GM23338 (cell line): Measurements from ENCODE around the gene BLVRA. TPM values are rescaled to one million over a fixed set of nuclear protein-coding genes. Genes with fewer than 3 reads are reported as not detected.

Experiments used
- ATAC-seq: fragments of 200-7000 bp; cut with Tn5 transposase; 3 replicates; pipeline ENCODE4 v1.9.1; 2020
- DNase-seq: peaks from one replicate; pipeline ENCODE4 v3.0.0-alpha.2; 2015; ENCODE audit warnings: low spot score
- H2AFZ ChIP-seq: fragments of 200-600 bp; sonication (generic); 2 replicates; pipeline ENCODE4 v1.8.0; 2016; ENCODE audit warnings: antibody characterized with exemption, mild to moderate bottlenecking, moderate library complexity
- H3F3A ChIP-seq: fragments of 200-600 bp; sonication (generic); replicated peaks from 2 replicates; pipeline ENCODE4 v1.8.0; 2017; ENCODE audit warnings: antibody characterized with exemption, mixed run types, low read depth
- H3K27ac ChIP-seq: fragments of 200-600 bp; sonication (generic); 2 replicates; pipeline ENCODE4 v1.6.1; 2016; ENCODE audit warnings: low read depth
- H3K27me3 ChIP-seq: fragments of 200-600 bp; sonication (generic); 2 replicates; pipeline ENCODE4 v1.8.0; 2016; ENCODE audit warnings: mild to moderate bottlenecking, mixed run types, moderate library complexity; ENCODE audit not compliant: insufficient read depth
- H3K36me3 ChIP-seq: fragments of 200-600 bp; sonication (generic); 2 replicates; pipeline ENCODE4 v1.8.0; 2016; ENCODE audit warnings: mild to moderate bottlenecking; ENCODE audit not compliant: insufficient read depth
- H3K4me1 ChIP-seq: fragments of 200-600 bp; sonication (generic); 2 replicates; pipeline ENCODE4 v1.8.0; 2016; ENCODE audit warnings: mild to moderate bottlenecking, moderate library complexity; ENCODE audit not compliant: insufficient read depth
- H3K4me2 ChIP-seq: fragments of 200-600 bp; sonication (generic); 2 replicates; pipeline ENCODE4 v1.7.1; 2017; ENCODE audit warnings: mixed run types
- H3K4me3 ChIP-seq: fragments of 200-600 bp; sonication (generic); 2 replicates; pipeline ENCODE4 v1.6.1; 2016; ENCODE audit warnings: mixed run types
- H3K79me2 ChIP-seq: fragments of 200-600 bp; sonication (generic); replicated peaks from 2 replicates; pipeline ENCODE4 v1.8.0; 2017; ENCODE audit warnings: mild to moderate bottlenecking; ENCODE audit not compliant: insufficient read depth
- H3K9me2 ChIP-seq: fragments of 200-600 bp; sonication (generic); 2 replicates; pipeline ENCODE4 v1.8.0; 2017; ENCODE audit not compliant: insufficient read depth
- H4K20me1 ChIP-seq: fragments of 200-600 bp; sonication (generic); replicated peaks from 2 replicates; pipeline ENCODE4 v1.8.0; 2017; ENCODE audit warnings: mild to moderate bottlenecking; ENCODE audit not compliant: insufficient read depth
- H3K27ac Mint-ChIP-seq: 2 replicates; pipeline ENCODE4 v1.8.0; 2020; ENCODE audit warnings: inconsistent platforms, mild to moderate bottlenecking, moderate library complexity, mixed read lengths
- H3K27me3 Mint-ChIP-seq: 3 replicates; pipeline ENCODE4 v1.8.0; 2022; ENCODE audit warnings: low read depth, mild to moderate bottlenecking, moderate library complexity, mixed read lengths, inconsistent platforms; ENCODE audit not compliant: insufficient read depth, poor library complexity
- H3K36me3 Mint-ChIP-seq: 3 replicates; pipeline ENCODE4 v1.8.0; 2021; ENCODE audit warnings: low read depth, mild to moderate bottlenecking, inconsistent platforms, moderate library complexity, mixed read lengths
- H3K4me1 Mint-ChIP-seq: 3 replicates; pipeline ENCODE4 v1.8.0; 2020; ENCODE audit warnings: mild to moderate bottlenecking, inconsistent platforms, mixed read lengths
- H3K4me3 Mint-ChIP-seq: 3 replicates; pipeline ENCODE4 v1.8.0; 2021; ENCODE audit warnings: moderate library complexity, mild to moderate bottlenecking, inconsistent platforms, mixed read lengths
- H3K9me3 Mint-ChIP-seq: 3 replicates; pipeline ENCODE4 v1.8.0; 2020; ENCODE audit warnings: moderate library complexity, mild to moderate bottlenecking, inconsistent platforms, mixed read lengths
- JUNB ChIP-seq: IDR thresholded peaks from one replicate; pipeline ENCODE4 v1.6.1; 2016; ENCODE audit warnings: antibody characterized with exemption; ENCODE audit not compliant: unreplicated experiment
- NANOG ChIP-seq: IDR thresholded peaks from 2 replicates; pipeline ENCODE4 v1.6.1; 2016; ENCODE audit warnings: antibody characterized with exemption, borderline replicate concordance
- POLR2AphosphoS5 ChIP-seq: IDR thresholded peaks from 2 replicates; pipeline ENCODE4 v1.6.1; 2016; ENCODE audit warnings: antibody characterized with exemption, low read depth
- ZNF331 ChIP-seq: fragments of 250-450 bp; sonication (Bioruptor Pico); IDR thresholded peaks from 2 replicates; pipeline ENCODE4 v1.5.0; 2020; ENCODE audit warnings: low read depth, mild to moderate bottlenecking, moderate library complexity
- ZNF462 ChIP-seq: fragments of 250-450 bp; sonication (Bioruptor Pico); IDR thresholded peaks from 2 replicates; pipeline ENCODE4 v1.5.0; 2020; ENCODE audit warnings: mild to moderate bottlenecking, moderate library complexity
- polyA plus RNA-seq: library from polyadenylated mRNA; unstranded; fragments of >200 nt; fragmentation: Nextera tagmentation; extraction: Ambion mirVana; gene quantifications from 2 replicates; pipeline ENCODE4 v1.2.1, GENCODE V29; 2016
- total RNA-seq: library from RNA; depleted of rRNA; stranded (reverse); fragments of >200 nt; shearing (Covaris generic); gene quantifications from 2 replicates; pipeline ENCODE4 v1.2.3, GENCODE V29; 2014
- TF ChIP-seq, protein P1 (sequence below): IDR thresholded peaks from one replicate; pipeline ENCODE4 v1.6.1; 2018; ENCODE audit warnings: antibody characterized with exemption; ENCODE audit not compliant: unreplicated experiment
- TF ChIP-seq, protein P2 (sequence below), 2 experiments: fragments of 200-600 bp in 1 of 2; sonication (generic) in 1 of 2; conservative IDR thresholded peaks; 2 replicates each; pipeline versions ENCODE4 v1.5.1 to v1.6.1; 2016 to 2017; ENCODE audit warnings: antibody characterized with exemption in 2 of 2, low read depth in 2 of 2, mild to moderate bottlenecking in 2 of 2, moderate library complexity in 1 of 2

Gene BLVRA
- total and polyA plus RNA-seq, 2 experiments from 2014 or later = 17.0 to 46.5 TPM

GRCh38 chr7:43756368-43757072, 2.0 kb upstream of the BLVRA start:
- no peak overlapping the region for H2AFZ ChIP-seq

GRCh38 chr7:43757073-43757720, 1.3 kb upstream of the BLVRA start:
- peaks cover 4% of the 10 kb centered on the region; the same call in 1 of the 2 replicates for H3K9me2 ChIP-seq
- H4K20me1 ChIP-seq = no peaks in the 10 kb centered on the region
- H3K36me3 ChIP-seq = no peaks in the 10 kb centered on the region
- no peak overlapping the region for H3K27ac ChIP-seq
- H3K4me3 ChIP-seq = peak overlapping the region; percentile 82
- H3K4me2 ChIP-seq = peak overlapping the region; percentile 96
- Mint-ChIP-seq H3K27ac (no peak overlapping the region), H3K36me3 (no peaks in the 10 kb centered on the region), H3K4me3 (peak overlapping the region; percentile 80), H3K9me3 (no peaks in the 10 kb centered on the region), H3K27me3 (peaks cover 22% of the 10 kb centered on the region), H3K4me1 (peaks cover 16% of the 10 kb centered on the region)
- peak overlapping the region; percentile 99; the same call in 1 of the 2 replicates for H2AFZ ChIP-seq
- ATAC-seq (no peak), DNase-seq (no peak)
- peaks cover 35% of the 10 kb centered on the region for H3K27me3 ChIP-seq
- 0 out of 2 replicates have a peak, but pooled peaks cover 6% of the 10 kb centered on the region for H3F3A ChIP-seq
- H3K79me2 ChIP-seq = no peaks in the 10 kb centered on the region
- peaks cover 3% of the 10 kb centered on the region; the same call in 1 of the 2 replicates for H3K4me1 ChIP-seq
- TF ChIP-seq ZNF331 (CRISPR knock-in tag) (no peak), ZNF462 (no peak), POLR2AphosphoS5 (no peak), JUNB (no peak)
- TF ChIP-seq, protein P1, sequence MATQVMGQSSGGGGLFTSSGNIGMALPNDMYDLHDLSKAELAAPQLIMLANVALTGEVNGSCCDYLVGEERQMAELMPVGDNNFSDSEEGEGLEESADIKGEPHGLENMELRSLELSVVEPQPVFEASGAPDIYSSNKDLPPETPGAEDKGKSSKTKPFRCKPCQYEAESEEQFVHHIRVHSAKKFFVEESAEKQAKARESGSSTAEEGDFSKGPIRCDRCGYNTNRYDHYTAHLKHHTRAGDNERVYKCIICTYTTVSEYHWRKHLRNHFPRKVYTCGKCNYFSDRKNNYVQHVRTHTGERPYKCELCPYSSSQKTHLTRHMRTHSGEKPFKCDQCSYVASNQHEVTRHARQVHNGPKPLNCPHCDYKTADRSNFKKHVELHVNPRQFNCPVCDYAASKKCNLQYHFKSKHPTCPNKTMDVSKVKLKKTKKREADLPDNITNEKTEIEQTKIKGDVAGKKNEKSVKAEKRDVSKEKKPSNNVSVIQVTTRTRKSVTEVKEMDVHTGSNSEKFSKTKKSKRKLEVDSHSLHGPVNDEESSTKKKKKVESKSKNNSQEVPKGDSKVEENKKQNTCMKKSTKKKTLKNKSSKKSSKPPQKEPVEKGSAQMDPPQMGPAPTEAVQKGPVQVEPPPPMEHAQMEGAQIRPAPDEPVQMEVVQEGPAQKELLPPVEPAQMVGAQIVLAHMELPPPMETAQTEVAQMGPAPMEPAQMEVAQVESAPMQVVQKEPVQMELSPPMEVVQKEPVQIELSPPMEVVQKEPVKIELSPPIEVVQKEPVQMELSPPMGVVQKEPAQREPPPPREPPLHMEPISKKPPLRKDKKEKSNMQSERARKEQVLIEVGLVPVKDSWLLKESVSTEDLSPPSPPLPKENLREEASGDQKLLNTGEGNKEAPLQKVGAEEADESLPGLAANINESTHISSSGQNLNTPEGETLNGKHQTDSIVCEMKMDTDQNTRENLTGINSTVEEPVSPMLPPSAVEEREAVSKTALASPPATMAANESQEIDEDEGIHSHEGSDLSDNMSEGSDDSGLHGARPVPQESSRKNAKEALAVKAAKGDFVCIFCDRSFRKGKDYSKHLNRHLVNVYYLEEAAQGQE = no peak

More at GRCh38 chr7:43756368-43757072, 2.0 kb upstream of the BLVRA start:
- DNase-seq (no peak), ATAC-seq (no peak)
- no peaks in the 10 kb centered on the region for H4K20me1 ChIP-seq
- H3K4me3 ChIP-seq = no peak overlapping the region
- peaks cover 3% of the 10 kb centered on the region; the same call in 1 of the 2 replicates for H3K4me1 ChIP-seq
- Mint-ChIP-seq H3K4me1 (peaks cover 16% of the 10 kb centered on the region), H3K27ac (no peak overlapping the region), H3K9me3 (no peaks in the 10 kb centered on the region), H3K36me3 (no peaks in the 10 kb centered on the region), H3K27me3 (peaks cover 22% of the 10 kb centered on the region), H3K4me3 (peak overlapping the region; percentile 80; the same call in 2 of the 3 replicates)
- no peaks in the 10 kb centered on the region for H3K36me3 ChIP-seq
- H3K9me2 ChIP-seq = peaks cover 4% of the 10 kb centered on the region; the same call in 1 of the 2 replicates
- H3K27me3 ChIP-seq = peaks cover 35% of the 10 kb centered on the region
- H3F3A ChIP-seq = 0 out of 2 replicates have a peak, but pooled peaks cover 6% of the 10 kb centered on the region
- no peaks in the 10 kb centered on the region for H3K79me2 ChIP-seq
- no peak overlapping the region for H3K4me2 ChIP-seq
- no peak for TF ChIP-seq NANOG
- TF ChIP-seq, protein P2, sequence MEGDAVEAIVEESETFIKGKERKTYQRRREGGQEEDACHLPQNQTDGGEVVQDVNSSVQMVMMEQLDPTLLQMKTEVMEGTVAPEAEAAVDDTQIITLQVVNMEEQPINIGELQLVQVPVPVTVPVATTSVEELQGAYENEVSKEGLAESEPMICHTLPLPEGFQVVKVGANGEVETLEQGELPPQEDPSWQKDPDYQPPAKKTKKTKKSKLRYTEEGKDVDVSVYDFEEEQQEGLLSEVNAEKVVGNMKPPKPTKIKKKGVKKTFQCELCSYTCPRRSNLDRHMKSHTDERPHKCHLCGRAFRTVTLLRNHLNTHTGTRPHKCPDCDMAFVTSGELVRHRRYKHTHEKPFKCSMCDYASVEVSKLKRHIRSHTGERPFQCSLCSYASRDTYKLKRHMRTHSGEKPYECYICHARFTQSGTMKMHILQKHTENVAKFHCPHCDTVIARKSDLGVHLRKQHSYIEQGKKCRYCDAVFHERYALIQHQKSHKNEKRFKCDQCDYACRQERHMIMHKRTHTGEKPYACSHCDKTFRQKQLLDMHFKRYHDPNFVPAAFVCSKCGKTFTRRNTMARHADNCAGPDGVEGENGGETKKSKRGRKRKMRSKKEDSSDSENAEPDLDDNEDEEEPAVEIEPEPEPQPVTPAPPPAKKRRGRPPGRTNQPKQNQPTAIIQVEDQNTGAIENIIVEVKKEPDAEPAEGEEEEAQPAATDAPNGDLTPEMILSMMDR (conservative IDR thresholded peaks at IDR 0.05; ENCODE audit: low read depth in 2 of 2) = no peak
- no peak overlapping the region for H3K27ac ChIP-seq
